ENCODE data around the gene PASD1. TPM values are rescaled to one million over a fixed set of nuclear protein-coding genes. Genes with fewer than 3 reads are reported as not detected.

The PASD1 gene
- polyA plus RNA-seq, 1 of the 3 experiments (the other 2 are of a cell fraction), result 0.03 TPM

GRCh38 chrX:151679798-151680402 lies 116.4 kb downstream of the PASD1 start:
- no peaks in the 10 kb centered on the region for H3K36me3 ChIP-seq (replicated peaks in 1 of 2; ENCODE audit: control insufficient read depth in 1 of 2, insufficient read depth in 2 of 2, low read length in 1 of 2)
- 1% methylated on average over 5 of the region's 5 CpGs for whole genome bisulfite sequencing (ENCODE audit: low lambda C conversion rate)
- DNase-seq, result no peak

GRCh38 chrX:151680805-151681204 lies 117.3 kb downstream of the PASD1 start:
- peak; percentile 49 for DNase-seq
- WGBS (ENCODE audit: low lambda C conversion rate), result 0% methylated on average over 4 of the region's 4 CpGs
- Histone ChIP-seq H3K4me2 (no peak overlapping the region), H3F3A (replicated peaks; ENCODE audit: insufficient read depth) (no peaks in the 10 kb centered on the region), H3K36me3 (replicated peaks in 1 of 2; ENCODE audit: control insufficient read depth in 1 of 2, insufficient read depth in 2 of 2, low read length in 1 of 2) (no peaks in the 10 kb centered on the region), H4K20me1 (ENCODE audit: insufficient read depth) (no peaks in the 10 kb centered on the region), H2AFZ (ENCODE audit: low read depth) (no peak overlapping the region), H3K9me2 (no peaks in the 10 kb centered on the region), H3K4me1 (ENCODE audit: control insufficient read depth in 1 of 2, insufficient read depth in 2 of 2, low read depth in 1 of 2, low read length in 1 of 2) (no peaks in the 10 kb centered on the region), H3K4me3 (ENCODE audit: low read depth in 2 of 2, low read length in 1 of 2) (no peak overlapping the region), H3K9me3 (no peaks in the 10 kb centered on the region), H3K9ac (no peak overlapping the region), H3K27me3 (ENCODE audit: insufficient read depth) (no peaks in the 10 kb centered on the region), H3K79me2 (ENCODE audit: insufficient read depth) (no peaks in the 10 kb centered on the region), H3K27ac (ENCODE audit: low read depth in 2 of 2, low read length in 1 of 2) (no peak overlapping the region)
- CTCF ChIA-PET, result interaction anchor here (0.8 to 2.5 kb wide), 8 partner anchors 10 to 534 kb away, joined by 3 to 22 read pairs (median 4); no protein-coding TSS in a partner anchor
- POLR2A ChIA-PET, result no interaction called here
- TF ChIP-seq FOSL2 (IDR thresholded peaks at IDR 0.05; ENCODE audit: borderline replicate concordance, low read depth) (no peak), FOXJ3 (CRISPR knock-in tag; IDR thresholded peaks at IDR 0.05) (no peak), RFX5 (IDR thresholded peaks at IDR 0.05; ENCODE audit: low read length) (no peak), RAD21 (IDR thresholded peaks at IDR 0.05; ENCODE audit: low read length) (peak; percentile 82), YY1 (IDR thresholded peaks at IDR 0.05; ENCODE audit: low read depth) (no peak), RXRA (IDR thresholded peaks at IDR 0.05; ENCODE audit: borderline replicate concordance, low read depth) (no peak), CHD2 (IDR thresholded peaks at IDR 0.05; ENCODE audit: low read length, partially characterized antibody) (no peak), TCF12 (IDR thresholded peaks at IDR 0.05) (no peak), SMC3 (IDR thresholded peaks at IDR 0.05; ENCODE audit: low read depth, low read length) (peak; percentile 73), IRF3 (IDR thresholded peaks at IDR 0.05; ENCODE audit: low read depth, low read length) (no peak), POLR2AphosphoS5 (IDR thresholded peaks at IDR 0.05; ENCODE audit: low read depth, low read length) (no peak)
- TF ChIP-seq, protein P1, sequence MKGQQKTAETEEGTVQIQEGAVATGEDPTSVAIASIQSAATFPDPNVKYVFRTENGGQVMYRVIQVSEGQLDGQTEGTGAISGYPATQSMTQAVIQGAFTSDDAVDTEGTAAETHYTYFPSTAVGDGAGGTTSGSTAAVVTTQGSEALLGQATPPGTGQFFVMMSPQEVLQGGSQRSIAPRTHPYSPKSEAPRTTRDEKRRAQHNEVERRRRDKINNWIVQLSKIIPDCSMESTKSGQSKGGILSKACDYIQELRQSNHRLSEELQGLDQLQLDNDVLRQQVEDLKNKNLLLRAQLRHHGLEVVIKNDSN (IDR thresholded peaks at IDR 0.05; ENCODE audit: borderline replicate concordance, low read depth), result no peak
- TF ChIP-seq, protein P2, sequence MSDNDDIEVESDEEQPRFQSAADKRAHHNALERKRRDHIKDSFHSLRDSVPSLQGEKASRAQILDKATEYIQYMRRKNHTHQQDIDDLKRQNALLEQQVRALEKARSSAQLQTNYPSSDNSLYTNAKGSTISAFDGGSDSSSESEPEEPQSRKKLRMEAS (IDR thresholded peaks at IDR 0.05; ENCODE audit: low read depth), result no peak

More at GRCh38 chrX:151679798-151680402, 116.4 kb downstream of the PASD1 start:
- no peaks in the 10 kb centered on the region for H3K9me2 ChIP-seq
- H3K79me2 ChIP-seq (ENCODE audit: insufficient read depth), result no peaks in the 10 kb centered on the region
- no peak overlapping the region for H3K4me2 ChIP-seq
- no peak overlapping the region for H3K27ac ChIP-seq (ENCODE audit: low read depth in 2 of 2, low read length in 1 of 2)
- H3K9ac ChIP-seq, result no peak overlapping the region
- H3K4me1 ChIP-seq (ENCODE audit: control insufficient read depth in 1 of 2, insufficient read depth in 2 of 2, low read depth in 1 of 2, low read length in 1 of 2), result no peaks in the 10 kb centered on the region
- H4K20me1 ChIP-seq (ENCODE audit: insufficient read depth), result no peaks in the 10 kb centered on the region
- no peak overlapping the region for H3K4me3 ChIP-seq (ENCODE audit: low read depth in 2 of 2, low read length in 1 of 2)
- TF ChIP-seq FOXM1 (IDR thresholded peaks at IDR 0.05; ENCODE audit: low read depth) (no peak), MEF2A (IDR thresholded peaks at IDR 0.05; ENCODE audit: borderline replicate concordance, low read depth) (no peak), SMC3 (IDR thresholded peaks at IDR 0.05; ENCODE audit: low read depth, low read length) (no peak), REST (IDR thresholded peaks at IDR 0.05; ENCODE audit: low read depth, low read length) (no peak), ELF1 (IDR thresholded peaks at IDR 0.05) (no peak), MXI1 (IDR thresholded peaks at IDR 0.05; ENCODE audit: low read depth, low read length) (no peak), FOSL2 (IDR thresholded peaks at IDR 0.05; ENCODE audit: borderline replicate concordance, low read depth) (no peak), CHD2 (IDR thresholded peaks at IDR 0.05; ENCODE audit: low read length, partially characterized antibody) (no peak), RXRA (IDR thresholded peaks at IDR 0.05; ENCODE audit: borderline replicate concordance, low read depth) (no peak), JUND (IDR thresholded peaks at IDR 0.05) (no peak), EP300 (IDR thresholded peaks at IDR 0.05; ENCODE audit: borderline replicate concordance in 1 of 2, low read depth in 1 of 2, low read length in 1 of 2) (no peak), GATA2 (CRISPR knock-in tag; IDR thresholded peaks at IDR 0.05) (no peak), TCF12 (IDR thresholded peaks at IDR 0.05) (no peak), RAD21 (IDR thresholded peaks at IDR 0.05; ENCODE audit: low read length) (no peak)
- ChIA-PET POLR2A (no interaction called here), CTCF (interaction anchor here (1.3 to 1.9 kb wide), 2 partner anchors 517 to 528 kb away, joined by 3 to 22 read pairs; no protein-coding TSS in a partner anchor)
- H3K9me3 ChIP-seq, result no peaks in the 10 kb centered on the region
- no peaks in the 10 kb centered on the region for H3F3A ChIP-seq (replicated peaks; ENCODE audit: insufficient read depth)
- no peak overlapping the region for H2AFZ ChIP-seq (ENCODE audit: low read depth)
- no peaks in the 10 kb centered on the region for H3K27me3 ChIP-seq (ENCODE audit: insufficient read depth)

All from SK-N-SH (cell line).